HepG2 (cell line): ENCODE data around the gene TSSK6. TPM values are rescaled to one million over a fixed set of nuclear protein-coding genes. Genes with fewer than 3 reads are reported as not detected.

Source experiments
- ATAC-seq: fragments of 200-7000 bp; cut with Tn5 transposase; 3 replicates; pipeline ENCODE4 v1.9.1; 2020; ENCODE audit warnings: mild to moderate bottlenecking, moderate library complexity
- BruUV-seq: library from RNA; stranded (reverse); fragments of 400-500 nt; replicated peaks from 2 replicates; lab custom pipeline; 2021; lab: Mats Ljungman, UMichigan
- CTCF ChIA-PET: fragments of 300-600 bp; formaldehyde crosslinking; extraction: SDS; loops from one replicate; lab custom pipeline; 2021; ENCODE audit warnings: low total read pairs, inconsistent platforms, low intra/inter-chr PET ratio; lab: Yijun Ruan, JAX
- POLR2A ChIA-PET: fragments of 350-600 bp; sonication (Branson Sonifier 250); formaldehyde crosslinking; loops from one replicate; lab custom pipeline; 2020; ENCODE audit warnings: antibody characterized with exemption, inconsistent platforms; lab: Yijun Ruan, JAX
- DNase-seq: peaks from one replicate; pipeline ENCODE4 v3.0.0-alpha.2; 2015; ENCODE audit warnings: low spot score
- FAIRE-seq: peaks from 3 replicates; lab custom pipeline; 2011; peaks lifted over from hg19 to GRCh38; lab: Jason Lieb, UNC
- H2AFZ ChIP-seq: one replicate; pipeline ENCODE4 v1.6.1; 2011; ENCODE audit warnings: low read length, inconsistent platforms
- H3K27ac ChIP-seq: fragments of 300-600 bp; 3 replicates; pipeline ENCODE4 v1.8.0; 2011; ENCODE audit warnings: mixed run types, mild to moderate bottlenecking, mixed read lengths, low read length, inconsistent platforms; ENCODE audit not compliant: insufficient read depth; ENCODE audit errors: extremely low read length
- H3K27me3 ChIP-seq, 2 experiments: fragments of 200-600 bp in 1 of 2; 2 replicates in 1 of 2; 3 replicates in 1 of 2; pipeline versions ENCODE4 v1.6.0 to v1.8.0; 2011; ENCODE audit warnings: low read length in 2 of 2, mild to moderate bottlenecking in 2 of 2, moderate library complexity in 2 of 2, inconsistent platforms in 1 of 2; ENCODE audit not compliant: insufficient read depth in 2 of 2, control insufficient read depth in 1 of 2
- H3K36me3 ChIP-seq, 2 experiments: fragments of 200-600 bp in 1 of 2; replicated peaks in 1 of 2; 2 replicates in 1 of 2; 3 replicates in 1 of 2; pipeline versions ENCODE4 v1.5.1 to v1.8.0; 2011; ENCODE audit warnings: low read length in 2 of 2, inconsistent platforms in 1 of 2; ENCODE audit not compliant: insufficient read depth in 2 of 2, control insufficient read depth in 1 of 2
- H3K4me1 ChIP-seq: 2 replicates; pipeline ENCODE4 v1.5.1; 2012; ENCODE audit warnings: low read length, inconsistent platforms; ENCODE audit not compliant: insufficient read depth
- H3K4me2 ChIP-seq: 2 replicates; pipeline ENCODE4 v1.6.0; 2011; ENCODE audit warnings: low read depth, low read length, inconsistent platforms
- H3K4me3 ChIP-seq, 3 experiments: fragments of 200-600 bp in 1 of 3; sonication (generic), shearing (Covaris generic) in 1 of 3; replicated peaks in 1 of 3; 2 replicates each; pipeline ENCODE4 v1.5.1; 2011 to 2016; ENCODE audit warnings: low read length in 3 of 3, inconsistent platforms in 2 of 3, low read depth in 2 of 3, mild to moderate bottlenecking in 2 of 3, control low read depth in 1 of 3, mixed read lengths in 1 of 3; ENCODE audit not compliant: insufficient read depth in 1 of 3
- H3K79me2 ChIP-seq: one replicate; pipeline ENCODE4 v1.6.1; 2011; ENCODE audit warnings: low read length, inconsistent platforms; ENCODE audit not compliant: insufficient read depth
- H3K9ac ChIP-seq: 2 replicates; pipeline ENCODE4 v1.6.0; 2011; ENCODE audit warnings: mild to moderate bottlenecking, low read depth, low read length, inconsistent platforms; ENCODE audit not compliant: insufficient read depth
- H3K9me3 ChIP-seq: 2 replicates; pipeline ENCODE4 v1.5.1; 2012; ENCODE audit warnings: mild to moderate bottlenecking, low read length
- H4K20me1 ChIP-seq: 2 replicates; pipeline ENCODE4 v1.6.0; 2011; ENCODE audit warnings: inconsistent platforms, mild to moderate bottlenecking, low read length, moderate library complexity; ENCODE audit not compliant: insufficient read depth
- SNAI1 ChIP-seq: sonication (generic); formaldehyde crosslinking; IDR thresholded peaks from 2 replicates; pipeline ENCODE4 v1.5.0; 2020; ENCODE audit warnings: mild to moderate bottlenecking, missing genetic modification reagents, borderline replicate concordance
- SRSF4 ChIP-seq: fragments of 200-400 bp; formaldehyde crosslinking; IDR thresholded peaks from one replicate; pipeline ENCODE4 v1.6.1; 2018; ENCODE audit warnings: mild to moderate bottlenecking, low read depth, low read length, moderate library complexity; ENCODE audit not compliant: poor library complexity, severe bottlenecking
- U2AF1 ChIP-seq: fragments of 200-400 bp; formaldehyde crosslinking; optimal IDR thresholded peaks from 2 replicates; pipeline ENCODE3; 2017; ENCODE audit warnings: mild to moderate bottlenecking, low read depth, low read length
- ZNF326 ChIP-seq: sonication (generic); formaldehyde crosslinking; IDR thresholded peaks from 2 replicates; pipeline ENCODE4 v1.4.0; 2020; ENCODE audit warnings: missing genetic modification reagents, borderline replicate concordance
- ZNF710 ChIP-seq: sonication (generic); formaldehyde crosslinking; IDR thresholded peaks from 2 replicates; pipeline ENCODE4 v1.5.0; 2020; ENCODE audit warnings: mild to moderate bottlenecking, missing genetic modification reagents, borderline replicate concordance
- WGBS: methylation state at CpG from one replicate; pipeline ENCODE4 v1.1.6; 2017; ENCODE audit warnings: low lambda C conversion rate; 5-methylcytosine and 5-hydroxymethylcytosine counted together
- in situ Hi-C: cut with HindIII; loops from 2 replicates; pipeline ENCODE4 v1.10.0; 2017; ENCODE audit warnings: low pct_unique_long_range_greater_than_20kb; ENCODE audit not compliant: extremely low pct_ligation_motif_present
- intact Hi-C: fragments of 100-400 bp; cut with micrococcal nuclease; formaldehyde crosslinking; loops from one replicate; pipeline ENCODE4 v1.10.0; 2022; ENCODE audit not compliant: unreplicated experiment
- polyA plus RNA-seq, 8 experiments: library from polyadenylated mRNA; depleted of rRNA in 3 of 8; stranded (reverse) in 7 of 8; unstranded in 1 of 8; fragments of >200 nt; fragmentation: Illumina TruSeq in 4 of 8; extraction: Trizol in 4 of 8; gene quantifications; 2 replicates each; pipeline versions ENCODE4 v1.2.1 to v1.2.3, GENCODE V29; 2011 to 2016; ENCODE audit warnings: low read depth in 4 of 8, missing spikeins in 1 of 8, mixed read lengths in 1 of 8; ENCODE audit not compliant: insufficient read depth in 1 of 8
- total RNA-seq, 5 experiments: library from RNA; depleted of rRNA; stranded (reverse); fragments of >200 nt; fragmentation: Illumina TruSeq; extraction: Trizol; gene quantifications; 2 replicates each; pipeline ENCODE4 v1.2.3, GENCODE V29; 2016; ENCODE audit warnings: low read depth in 1 of 5

Gene TSSK6
- total and polyA plus RNA-seq, 2 of the 13 experiments (the other 11 are each of a cell fraction or from before 2014, with no cell fraction given) = 0.71 to 1.2 TPM

- FAIRE-seq (no peak), ATAC-seq (no peak), DNase-seq (no peak)
- no peak for TF ChIP-seq SNAI1 (CRISPR knock-in tag)
- no peak for TF ChIP-seq SRSF4
- TF ChIP-seq ZNF326 (CRISPR knock-in tag) = no peak
- no peak for TF ChIP-seq U2AF1
- no peak for TF ChIP-seq ZNF710 (CRISPR knock-in tag)
- no peaks in the 10 kb centered on the region for H4K20me1 ChIP-seq
- ChIA-PET CTCF (no interaction called here), POLR2A (no interaction called here)
- H3K27ac ChIP-seq = no peak overlapping the region
- H3K36me3 ChIP-seq = no peaks in the 10 kb centered on the region
- no peaks in the 10 kb centered on the region for H3K9me3 ChIP-seq
- no peaks in the 10 kb centered on the region for H3K4me1 ChIP-seq
- no peak overlapping the region for H3K4me2 ChIP-seq
- no peak overlapping the region for H3K9ac ChIP-seq
- intact Hi-C loops (no loop called here), in situ Hi-C loops (loop anchor here (25.0 kb wide), 1 partner anchor 417 kb away; no protein-coding TSS in a partner anchor)
- no peak overlapping the region for H2AFZ ChIP-seq
- BruUV-seq = no TSS peak
- WGBS = 78% methylated on average over 7 of the region's 23 CpGs
- H3K27me3 ChIP-seq = peaks cover 5 to 48% of the 10 kb centered on the region in 2 experiments; a peak in 4 of 5 replicates
- no peak overlapping the region for H3K4me3 ChIP-seq
- no peaks in the 10 kb centered on the region for H3K79me2 ChIP-seq
Measured at GRCh38 chr19:19545707-19546106, 30.4 kb upstream of the TSSK6 start.
